A549 (cell line): ENCODE measurements around the gene PLAAT1.

ENCODE experiments used
- CBX2 ChIP-seq: fragments of 200-600 bp; sonication (generic); IDR thresholded peaks from 2 replicates; pipeline ENCODE4 v1.6.1; 2016; ENCODE audit warnings: low read depth, mild to moderate bottlenecking, borderline replicate concordance
- EP300 ChIP-seq, 2 experiments: fragments of >200 bp; sonication (Bioruptor Twin); formaldehyde crosslinking; IDR thresholded peaks; 2 replicates in 1 of 2; 3 replicates in 1 of 2; pipeline ENCODE4 v1.6.1; 2016 to 2017
- FOSB ChIP-seq: fragments of 250-450 bp; sonication (Bioruptor Pico); IDR thresholded peaks from 2 replicates; pipeline ENCODE4 v1.5.0; 2020; ENCODE audit warnings: mild to moderate bottlenecking, moderate library complexity
- JUN ChIP-seq, 2 experiments: fragments of >200 bp; sonication (Bioruptor Twin); formaldehyde crosslinking; IDR thresholded peaks; 2 replicates in 1 of 2; 3 replicates in 1 of 2; pipeline ENCODE4 v1.6.1; 2016 to 2017
- JUNB ChIP-seq: fragments of >200 bp; sonication (Bioruptor Twin); formaldehyde crosslinking; IDR thresholded peaks from 2 replicates; pipeline ENCODE4 v1.6.1; 2016
- KDM1A ChIP-seq: fragments of 200-600 bp; sonication (generic); IDR thresholded peaks from 2 replicates; pipeline ENCODE4 v1.6.1; 2016; ENCODE audit warnings: low read depth, mild to moderate bottlenecking
- MAFK ChIP-seq: fragments of 450-650 bp; IDR thresholded peaks from 2 replicates; pipeline ENCODE4 v1.6.1; 2014; ENCODE audit not compliant: partially characterized antibody
- MYC ChIP-seq: IDR thresholded peaks from 2 replicates; pipeline ENCODE4 v1.6.1; 2012; ENCODE audit warnings: mild to moderate bottlenecking, inconsistent platforms, low read length, improper control_type of control experiment, borderline replicate concordance
- PHF8 ChIP-seq: fragments of 200-600 bp; sonication (generic); IDR thresholded peaks from 2 replicates; pipeline ENCODE4 v1.6.1; 2016; ENCODE audit warnings: low read depth, mild to moderate bottlenecking, antibody characterized with exemption, moderate library complexity, borderline replicate concordance
- RAD21 ChIP-seq, 2 experiments: fragments of >200 bp in 1 of 2; sonication (Bioruptor Twin) in 1 of 2; formaldehyde crosslinking in 1 of 2; IDR thresholded peaks in 1 of 2; conservative IDR thresholded peaks in 1 of 2; 2 replicates in 1 of 2; 3 replicates in 1 of 2; pipeline ENCODE4 v1.6.1; 2012 to 2018; ENCODE audit warnings: inconsistent platforms in 1 of 2
- RFX5 ChIP-seq: fragments of 450-650 bp; IDR thresholded peaks from 2 replicates; pipeline ENCODE4 v1.7.1; 2014; ENCODE audit warnings: antibody characterized with exemption, mild to moderate bottlenecking, moderate library complexity
- TF ChIP-seq, protein P1 (sequence below): fragments of >200 bp; sonication (Bioruptor Twin); formaldehyde crosslinking; IDR thresholded peaks from 3 replicates; pipeline ENCODE4 v1.5.1; 2016

DNA sequence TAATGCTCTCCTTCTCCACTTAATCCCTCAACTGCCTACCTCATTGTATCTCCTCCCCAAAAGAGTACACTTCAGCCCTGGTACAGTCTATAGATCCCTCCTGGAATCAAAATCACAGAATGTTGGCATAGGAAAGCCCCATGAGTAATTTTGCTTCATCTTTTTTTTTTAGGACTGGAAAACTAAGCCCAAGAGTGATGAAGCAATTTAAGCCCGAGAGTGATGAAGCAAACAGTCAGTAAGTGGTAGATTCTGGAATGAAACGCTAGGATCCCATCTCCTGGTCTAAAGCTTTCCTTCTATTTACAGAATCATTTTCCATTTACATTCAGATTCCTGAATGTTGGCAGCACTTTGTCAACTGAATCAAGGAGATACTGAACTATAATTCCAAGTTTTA is 29.8 kb upstream of the PLAAT1 start:
- no peak for TF ChIP-seq RAD21 (conservative IDR thresholded peaks at IDR 0.05 in 1 of 2, IDR thresholded peaks at IDR 0.05 in 1 of 2)
- TF ChIP-seq, protein P1, sequence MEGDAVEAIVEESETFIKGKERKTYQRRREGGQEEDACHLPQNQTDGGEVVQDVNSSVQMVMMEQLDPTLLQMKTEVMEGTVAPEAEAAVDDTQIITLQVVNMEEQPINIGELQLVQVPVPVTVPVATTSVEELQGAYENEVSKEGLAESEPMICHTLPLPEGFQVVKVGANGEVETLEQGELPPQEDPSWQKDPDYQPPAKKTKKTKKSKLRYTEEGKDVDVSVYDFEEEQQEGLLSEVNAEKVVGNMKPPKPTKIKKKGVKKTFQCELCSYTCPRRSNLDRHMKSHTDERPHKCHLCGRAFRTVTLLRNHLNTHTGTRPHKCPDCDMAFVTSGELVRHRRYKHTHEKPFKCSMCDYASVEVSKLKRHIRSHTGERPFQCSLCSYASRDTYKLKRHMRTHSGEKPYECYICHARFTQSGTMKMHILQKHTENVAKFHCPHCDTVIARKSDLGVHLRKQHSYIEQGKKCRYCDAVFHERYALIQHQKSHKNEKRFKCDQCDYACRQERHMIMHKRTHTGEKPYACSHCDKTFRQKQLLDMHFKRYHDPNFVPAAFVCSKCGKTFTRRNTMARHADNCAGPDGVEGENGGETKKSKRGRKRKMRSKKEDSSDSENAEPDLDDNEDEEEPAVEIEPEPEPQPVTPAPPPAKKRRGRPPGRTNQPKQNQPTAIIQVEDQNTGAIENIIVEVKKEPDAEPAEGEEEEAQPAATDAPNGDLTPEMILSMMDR = no peak
- TF ChIP-seq JUNB = no peak
- no peak for TF ChIP-seq MAFK
- TF ChIP-seq FOSB (CRISPR knock-in tag) = no peak
- TF ChIP-seq PHF8 = no peak
- TF ChIP-seq CBX2 = no peak
- no peak for TF ChIP-seq KDM1A
- TF ChIP-seq JUN (IDR thresholded peaks at IDR 0.05) = no peak
- no peak for TF ChIP-seq RFX5
- no peak for TF ChIP-seq EP300 (IDR thresholded peaks at IDR 0.05)
- no peak for TF ChIP-seq MYC
